ENCODE results near the gene C8A. TPM values are rescaled to one million over a fixed set of nuclear protein-coding genes. Genes with fewer than 3 reads are reported as not detected.

Gene C8A
- total and polyA plus RNA-seq, 4 donors = 144 to 669 (median 275) TPM

GRCh38 chr1:56898879-56899278, 44.3 kb downstream of the C8A start:
- no peak overlapping the region for H3K4me3 ChIP-seq (ENCODE audit: low read depth in 1 of 3, low read length in 3 of 3)
- H3K27ac ChIP-seq (ENCODE audit: low read depth in 1 of 2, low read length in 2 of 2) = peak overlapping the region in 1 of 2 donors; percentile 87
- DNase-seq (ENCODE audit: low spot score) = no peak
- 52% methylated on average over 2 of the region's 2 CpGs for WGBS
- peaks cover 12 to 74% (median 25%) of the 10 kb centered on the region in 4 donors for H3K4me1 ChIP-seq (ENCODE audit: control insufficient read depth in 4 of 4, insufficient read depth in 4 of 4, low read length in 3 of 4)
- peaks cover 0 to 19% (median 1%) of the 10 kb centered on the region in 4 donors for H3K36me3 ChIP-seq (ENCODE audit: control insufficient read depth in 4 of 4, insufficient read depth in 3 of 4, low read depth in 1 of 4, low read length in 3 of 4)
- no peaks in the 10 kb centered on the region for H3K9me3 ChIP-seq (ENCODE audit: control insufficient read depth in 4 of 4, low read length in 3 of 4)
- TF ChIP-seq HNF4A (conservative IDR thresholded peaks at IDR 0.05) (no peak), EGR1 (IDR thresholded peaks at IDR 0.05; ENCODE audit: low read depth in 2 of 2) (no peak), ZBTB33 (IDR thresholded peaks at IDR 0.05) (no peak), FOXA1 (IDR thresholded peaks at IDR 0.05) (no peak), YY1 (IDR thresholded peaks at IDR 0.05) (no peak), FOXA2 (IDR thresholded peaks at IDR 0.05) (no peak), NR2F2 (IDR thresholded peaks at IDR 0.05) (no peak), RXRA (IDR thresholded peaks at IDR 0.05) (no peak)
- H3K27me3 ChIP-seq (ENCODE audit: control insufficient read depth in 4 of 4, insufficient read depth in 4 of 4, low read length in 3 of 4) = no peaks in the 10 kb centered on the region
- no peak overlapping the region for H3K9ac ChIP-seq (ENCODE audit: low read depth in 1 of 2, low read length in 2 of 2)

GRCh38 chr1:56901716-56902115, 47.1 kb downstream of the C8A start:
- Histone ChIP-seq H3K9ac (ENCODE audit: low read depth in 1 of 2, low read length in 2 of 2) (no peak overlapping the region), H3K27me3 (ENCODE audit: control insufficient read depth in 4 of 4, insufficient read depth in 4 of 4, low read length in 3 of 4) (no peaks in the 10 kb centered on the region), H3K4me1 (ENCODE audit: control insufficient read depth in 4 of 4, insufficient read depth in 4 of 4, low read length in 3 of 4) (peaks cover 14 to 80% (median 33%) of the 10 kb centered on the region in 4 donors), H3K4me3 (ENCODE audit: low read depth in 1 of 3, low read length in 3 of 3) (no peak overlapping the region), H3K36me3 (ENCODE audit: control insufficient read depth in 4 of 4, insufficient read depth in 3 of 4, low read depth in 1 of 4, low read length in 3 of 4) (peaks cover 0 to 12% (median 1%) of the 10 kb centered on the region in 4 donors), H3K27ac (ENCODE audit: low read depth in 1 of 2, low read length in 2 of 2) (peak overlapping the region; percentile 70 to 82), H3K9me3 (ENCODE audit: control insufficient read depth in 4 of 4, low read length in 3 of 4) (no peaks in the 10 kb centered on the region)
- DNase-seq (ENCODE audit: low spot score) = no peak
- TF ChIP-seq FOXA2 (IDR thresholded peaks at IDR 0.05) (no peak), SP1 (IDR thresholded peaks at IDR 0.05) (no peak), NR2F2 (IDR thresholded peaks at IDR 0.05) (peak; percentile 13), RXRA (IDR thresholded peaks at IDR 0.05) (no peak)
- 51% methylated on average over 3 of the region's 3 CpGs for WGBS

GRCh38 chr1:56903778-56904177, 49.2 kb downstream of the C8A start:
- TF ChIP-seq MAX (IDR thresholded peaks at IDR 0.05) = peak; percentile 22
- no peak for TF ChIP-seq REST (IDR thresholded peaks at IDR 0.05)
- TF ChIP-seq RAD21 (IDR thresholded peaks at IDR 0.05) = peak in 1 of 2 donors; percentile 29
- TF ChIP-seq JUND (IDR thresholded peaks at IDR 0.05) = peak; percentile 14 to 20
- TF ChIP-seq YY1 (IDR thresholded peaks at IDR 0.05) = peak; percentile 63
- no peak for TF ChIP-seq ZBTB33 (IDR thresholded peaks at IDR 0.05)
- TF ChIP-seq SP1 (IDR thresholded peaks at IDR 0.05) = peak; percentile 53
- TF ChIP-seq TAF1 (conservative IDR thresholded peaks at IDR 0.05) = no peak
- TF ChIP-seq HNF4A (conservative IDR thresholded peaks at IDR 0.05) = peak; percentile 93 to 95
- no peak for TF ChIP-seq GABPA (IDR thresholded peaks at IDR 0.05 in 1 of 2, conservative IDR thresholded peaks at IDR 0.05 in 1 of 2)
- TF ChIP-seq FOXA2 (IDR thresholded peaks at IDR 0.05) = no peak
- TF ChIP-seq CTCF (IDR thresholded peaks at IDR 0.05; ENCODE audit: low read depth, low read length, missing input control) = no peak
- TF ChIP-seq FOXA1 (IDR thresholded peaks at IDR 0.05) = no peak
- peak; percentile 80 for TF ChIP-seq HNF4G (IDR thresholded peaks at IDR 0.05)
- TF ChIP-seq RXRA (IDR thresholded peaks at IDR 0.05) = peak; percentile 89 to 93
- no peaks in the 10 kb centered on the region for H3K27me3 ChIP-seq (ENCODE audit: control insufficient read depth in 4 of 4, insufficient read depth in 4 of 4, low read length in 3 of 4)
- peak overlapping the region; percentile 91 to 95 for H3K27ac ChIP-seq (ENCODE audit: low read depth in 1 of 2, low read length in 2 of 2)
- no peak overlapping the region for H3K9ac ChIP-seq (ENCODE audit: low read depth in 1 of 2, low read length in 2 of 2)
- 75% methylated on average over 1 of the region's 1 CpG for WGBS
- peaks cover 16 to 80% (median 27%) of the 10 kb centered on the region in 4 donors for H3K4me1 ChIP-seq (ENCODE audit: control insufficient read depth in 4 of 4, insufficient read depth in 4 of 4, low read length in 3 of 4)
- H3K36me3 ChIP-seq (ENCODE audit: control insufficient read depth in 4 of 4, insufficient read depth in 3 of 4, low read depth in 1 of 4, low read length in 3 of 4) = peaks cover 0 to 11% (median 1%) of the 10 kb centered on the region in 4 donors
- DNase-seq (ENCODE audit: low spot score) = no peak
- no peak overlapping the region for H3K4me3 ChIP-seq (ENCODE audit: low read depth in 1 of 3, low read length in 3 of 3)
- no peaks in the 10 kb centered on the region for H3K9me3 ChIP-seq (ENCODE audit: control insufficient read depth in 4 of 4, low read length in 3 of 4)
